GM18505 (cell line): Measurements from ENCODE around the gene CEP70.
A peak's percentile ranks its signal among the peaks of the same experiment; 100 is the strongest.
"Not testable (repeated sequence)": the region's sequence is repeated elsewhere in the genome, so short reads cannot be mapped to it uniquely, and the experiment has no call there.

ENCODE experiments used
- ATAC-seq: cut with Tn5 transposase; IDR thresholded peaks from one replicate; pipeline ENCODE4 v1.9.1; 2021; ENCODE audit not compliant: unreplicated experiment
- POLR2A ChIP-seq: IDR thresholded peaks from 4 replicates; pipeline ENCODE4 v1.6.1; 2011; ENCODE audit warnings: borderline replicate concordance; ENCODE audit not compliant: insufficient read depth, insufficient read length; ENCODE audit errors: extremely low read depth

Gene CEP70

DNA sequence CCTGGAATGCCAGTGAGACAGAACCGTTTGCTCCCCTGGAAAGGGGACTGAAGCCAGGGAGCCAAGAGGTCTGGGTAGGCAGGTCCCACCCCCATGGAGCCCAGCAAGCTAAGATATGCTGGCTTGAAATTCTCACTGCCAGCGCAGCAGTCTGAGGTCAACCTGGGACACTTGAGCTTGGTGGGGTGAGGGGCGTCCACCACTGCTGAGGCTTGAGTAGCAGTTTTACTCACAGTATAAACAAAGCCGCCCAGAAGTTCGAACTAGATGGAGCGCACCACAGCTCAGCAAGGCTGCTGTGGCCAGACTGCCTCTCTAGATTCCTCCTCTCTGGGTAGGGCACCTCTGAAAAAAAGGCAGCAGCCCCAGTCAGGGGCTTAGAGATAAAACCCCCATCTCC is 33.6 kb downstream of the CEP70 start:
- ATAC-seq: no peak
- no peak for TF ChIP-seq POLR2A

DNA sequence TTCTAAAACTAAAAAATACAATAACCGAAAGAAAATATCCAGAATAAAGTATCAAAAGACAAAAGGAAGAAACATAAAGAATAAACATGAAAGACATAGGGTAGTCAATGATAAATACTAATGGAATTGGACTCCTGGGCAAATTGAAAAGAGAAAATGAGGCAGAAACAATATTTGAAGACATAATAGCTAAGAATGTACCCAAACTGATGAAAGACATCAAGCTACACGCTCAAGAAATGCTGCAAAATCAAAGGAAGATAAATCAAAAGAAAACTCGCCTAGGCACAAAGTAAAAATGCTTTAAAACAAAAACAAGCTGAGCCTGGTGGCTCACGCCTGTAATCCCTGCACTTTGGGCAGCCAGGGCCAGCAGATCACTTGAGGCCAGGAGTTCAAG is 34.9 kb downstream of the CEP70 start:
- no peak for ATAC-seq
- TF ChIP-seq POLR2A: no peak

DNA sequence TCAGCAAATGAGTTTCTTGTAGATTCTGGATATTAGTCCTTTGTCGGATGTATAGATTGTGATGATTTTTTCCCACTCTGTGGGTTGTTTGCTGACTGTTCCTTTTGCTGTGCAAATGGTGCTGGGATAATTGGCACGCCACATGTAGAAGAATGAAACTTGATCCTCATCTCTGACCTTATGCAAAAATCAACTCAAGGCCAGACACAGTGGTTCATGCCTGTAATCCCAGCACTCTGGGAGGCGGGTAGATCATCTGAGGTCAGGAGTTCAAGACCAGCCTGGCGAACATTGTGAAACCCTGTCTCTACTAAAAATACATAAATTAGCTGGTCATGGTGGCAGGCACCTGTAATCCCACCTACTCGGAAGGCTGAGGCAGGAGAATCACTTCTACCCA is 39.3 kb downstream of the CEP70 start:
- not testable (repeated sequence) for ATAC-seq

DNA sequence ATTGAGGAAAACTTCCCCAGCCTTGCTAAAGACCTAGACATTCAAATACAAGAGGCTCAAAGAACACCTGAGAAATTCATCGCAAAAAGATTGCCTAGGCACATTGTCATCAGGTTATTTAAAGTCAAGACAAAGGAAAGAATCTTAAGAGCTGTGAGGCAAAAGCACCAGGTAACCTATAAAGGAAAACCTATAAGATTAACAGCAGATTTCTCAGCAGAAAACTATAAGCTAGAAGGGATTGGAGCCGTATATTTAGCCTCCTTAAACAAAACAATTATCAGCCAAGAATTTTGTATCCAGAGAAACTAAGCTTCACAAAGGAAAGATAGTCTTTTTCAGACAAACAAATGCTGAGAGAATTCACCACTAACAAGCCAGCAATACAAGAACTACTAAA is 43.1 kb downstream of the CEP70 start:
- not testable (repeated sequence) for ATAC-seq

DNA sequence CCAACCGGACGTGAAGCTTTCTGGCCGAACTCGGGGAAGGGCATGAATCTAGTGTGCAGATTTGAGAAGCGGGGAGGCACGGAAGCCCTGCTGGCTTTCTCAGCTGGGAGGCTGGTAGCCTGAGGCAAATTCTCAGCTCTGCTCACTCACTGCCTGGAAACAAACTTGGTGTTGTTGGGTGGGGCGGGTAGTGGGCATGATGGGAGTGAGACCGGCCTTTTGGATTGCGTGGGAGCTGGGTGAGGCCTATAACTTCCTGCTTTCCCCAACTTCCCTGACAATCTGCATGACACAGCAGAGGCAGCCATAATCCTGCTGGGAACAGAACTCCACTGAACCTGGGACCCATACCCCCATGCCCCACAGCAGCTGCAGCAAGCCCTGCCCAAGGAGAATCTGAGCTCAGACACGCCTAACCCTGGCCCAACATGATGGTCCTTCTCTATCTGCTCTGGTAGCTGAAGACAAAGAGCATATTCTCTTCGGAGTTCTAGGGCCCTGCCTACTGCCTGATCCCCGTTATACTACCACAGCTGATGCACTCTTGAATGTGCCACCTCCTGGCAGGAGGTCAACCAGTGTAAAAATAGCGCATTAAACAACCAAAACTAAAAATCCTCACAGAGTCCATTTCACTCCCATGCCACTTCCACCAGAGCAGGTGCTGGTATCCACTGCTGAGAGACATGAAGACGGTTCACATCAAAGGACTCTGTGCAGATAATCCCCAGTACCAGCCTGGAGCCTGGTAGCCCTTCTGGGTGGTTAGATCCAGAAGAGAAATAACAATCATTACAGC is 44.7 kb downstream of the CEP70 start:
- no peak for ATAC-seq
- TF ChIP-seq POLR2A: no peak

DNA sequence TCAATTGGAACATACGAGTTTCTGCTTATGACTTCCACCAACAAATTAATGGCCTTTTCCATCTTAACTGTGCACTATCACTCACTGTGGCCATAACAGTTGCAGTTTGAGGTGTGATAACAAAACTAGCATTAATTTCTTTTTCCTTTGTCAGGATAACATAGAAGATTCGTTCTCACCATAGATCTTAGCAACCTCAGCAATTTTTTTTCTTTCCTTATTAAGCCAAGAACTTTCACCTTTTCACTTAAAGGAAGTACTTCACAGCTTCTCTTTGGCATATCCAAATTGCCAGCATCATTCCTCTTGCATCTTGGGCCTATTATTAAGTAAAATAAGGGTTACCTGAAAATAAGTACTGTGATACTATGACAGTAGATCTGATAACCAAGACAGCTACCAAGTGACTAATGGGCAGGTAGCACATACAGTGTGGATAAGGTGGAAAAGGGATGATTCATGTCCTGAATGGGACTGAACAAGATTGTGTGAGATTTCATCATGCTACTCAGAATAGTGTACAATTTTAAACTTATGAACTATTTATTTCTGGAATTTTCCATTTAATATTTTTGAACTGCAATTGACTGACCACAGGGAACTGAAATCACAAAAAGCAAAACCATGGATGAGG is 46.6 kb downstream of the CEP70 start:
- no peak for TF ChIP-seq POLR2A
- no peak for ATAC-seq

DNA sequence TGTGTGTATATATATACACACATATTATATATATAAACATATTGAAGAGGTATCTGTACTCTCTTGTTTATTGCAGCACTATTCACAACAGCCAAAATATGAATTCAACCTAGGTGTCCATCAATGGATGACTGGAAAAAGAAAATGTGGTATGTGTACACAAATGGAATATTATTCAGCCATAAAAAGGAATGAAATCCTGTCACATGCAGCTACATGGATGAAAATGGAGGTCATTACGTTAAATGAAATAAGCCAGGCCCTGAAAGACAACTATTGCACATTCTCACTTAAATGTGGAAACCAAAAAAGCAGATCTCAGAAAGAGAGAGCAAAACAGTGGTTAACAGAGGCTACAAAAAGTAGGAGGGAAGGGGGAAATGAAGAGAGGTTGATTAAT is 49.5 kb downstream of the CEP70 start:
- TF ChIP-seq POLR2A: no peak
- no peak for ATAC-seq

DNA sequence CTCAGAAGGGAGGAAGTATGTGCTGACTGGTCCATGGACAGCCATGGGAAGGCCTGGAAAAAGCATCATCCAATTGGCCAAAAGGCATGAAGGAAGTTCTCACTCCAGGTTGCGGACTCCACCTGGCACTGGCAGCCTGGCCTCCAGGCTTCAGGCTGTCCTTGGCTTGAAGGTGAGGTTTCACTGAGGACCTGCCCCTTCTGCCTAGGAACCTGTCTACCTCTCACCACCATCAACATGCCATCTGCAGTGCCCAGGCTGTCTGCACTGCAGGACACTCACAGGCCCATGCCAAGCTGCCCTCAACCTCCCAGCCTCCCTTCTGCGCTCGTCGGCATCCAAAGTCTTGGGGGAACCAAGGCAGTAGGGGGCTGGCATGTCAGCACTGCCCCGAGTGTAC is 51.1 kb downstream of the CEP70 start:
- TF ChIP-seq POLR2A: no peak
- no peak for ATAC-seq

DNA sequence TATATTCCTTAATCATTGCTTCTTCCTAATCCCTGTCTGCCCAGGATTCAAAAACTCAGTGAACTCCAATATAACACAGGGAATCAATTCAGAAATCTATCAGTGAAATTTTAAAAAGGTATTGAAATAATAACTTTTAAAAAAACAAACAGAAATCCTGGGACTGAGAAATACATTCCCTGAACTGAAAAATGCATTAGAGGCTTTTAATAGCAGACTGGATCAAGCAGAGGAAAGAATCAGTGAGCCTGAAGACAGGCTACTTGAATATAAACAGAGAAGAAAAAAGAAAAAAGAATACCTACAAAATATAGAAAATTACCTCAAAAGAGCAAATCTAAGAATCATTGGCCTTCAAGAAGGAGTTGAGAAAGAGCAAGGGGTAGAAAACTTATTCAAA is 54.7 kb downstream of the CEP70 start:
- ATAC-seq: no peak
- TF ChIP-seq POLR2A: no peak

DNA sequence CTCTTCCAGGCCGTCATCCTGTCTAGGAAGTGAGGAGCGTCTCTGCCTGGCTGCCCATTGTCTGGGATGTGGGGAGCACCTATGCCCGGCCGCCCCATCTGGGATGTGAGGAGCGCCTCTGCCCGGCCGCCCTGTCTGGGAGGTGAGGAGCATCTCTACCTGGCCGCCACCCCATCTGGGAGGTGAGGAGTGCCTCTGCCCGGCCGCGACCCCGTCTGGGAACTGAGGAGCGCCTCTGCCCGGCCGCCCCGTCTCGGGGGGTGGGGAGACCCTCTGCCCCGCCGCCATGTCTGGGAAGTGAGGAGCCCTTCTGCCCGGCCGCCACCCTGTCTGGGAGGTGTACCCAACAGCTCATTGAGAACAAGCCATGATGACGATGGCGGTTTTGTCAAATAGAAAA is 72.6 kb downstream of the CEP70 start:
- not testable (repeated sequence) for ATAC-seq

DNA sequence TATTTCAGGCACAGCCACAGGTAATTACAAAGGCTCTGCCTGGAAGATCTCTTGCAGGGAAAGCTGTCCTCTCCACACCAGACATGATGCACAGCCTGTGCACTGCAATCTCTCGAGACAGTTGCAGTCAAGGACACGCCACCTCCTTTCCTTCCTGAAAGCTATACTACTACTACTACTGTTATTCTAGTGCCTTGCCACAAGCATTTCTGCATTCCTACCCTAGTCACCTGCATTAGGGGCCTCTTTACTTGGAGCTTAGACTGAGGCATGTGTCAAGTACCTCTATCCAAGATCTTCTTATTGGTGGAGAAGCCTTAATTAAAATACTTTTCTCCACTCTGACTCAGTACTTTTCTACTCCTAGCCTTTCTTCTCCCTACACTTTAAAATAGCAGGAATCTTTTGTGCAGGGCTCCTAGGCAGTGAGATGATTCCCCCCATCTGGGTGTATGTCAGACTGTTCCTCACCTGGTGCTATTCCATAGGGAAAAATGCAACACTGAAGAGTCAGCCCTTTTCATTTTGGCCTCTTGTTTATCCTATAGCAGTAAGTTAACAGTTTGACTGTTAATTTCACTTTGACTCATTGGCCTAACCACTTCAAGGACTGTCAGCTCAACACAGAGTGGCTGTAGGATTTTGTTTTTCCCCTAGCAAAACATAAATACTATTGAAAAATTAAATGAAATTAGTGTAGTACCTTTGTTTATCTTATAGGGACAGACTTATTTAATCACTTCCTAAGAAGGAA is 80.8 kb downstream of the CEP70 start:
- no peak for TF ChIP-seq POLR2A
- peak; percentile 59 for ATAC-seq

DNA sequence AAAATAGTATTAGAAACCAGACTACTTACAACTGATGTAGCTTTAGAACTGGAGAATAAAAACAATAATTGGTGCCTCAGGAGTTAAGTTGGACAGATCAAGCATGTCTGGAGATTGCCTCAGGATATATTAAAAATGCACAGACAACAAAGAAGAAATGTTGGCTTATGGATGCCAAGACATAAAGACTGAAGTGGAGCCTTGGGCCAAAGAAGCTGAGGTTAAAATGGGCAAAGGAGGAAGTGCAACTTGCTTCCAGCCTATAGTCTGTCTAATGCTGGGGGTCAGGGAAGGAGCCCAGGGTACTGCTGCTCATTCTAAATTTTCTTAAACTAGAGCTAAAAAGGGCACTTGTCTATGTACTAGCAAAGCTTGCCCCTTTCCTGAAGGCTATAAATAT is 82.1 kb downstream of the CEP70 start:
- no peak for ATAC-seq

DNA sequence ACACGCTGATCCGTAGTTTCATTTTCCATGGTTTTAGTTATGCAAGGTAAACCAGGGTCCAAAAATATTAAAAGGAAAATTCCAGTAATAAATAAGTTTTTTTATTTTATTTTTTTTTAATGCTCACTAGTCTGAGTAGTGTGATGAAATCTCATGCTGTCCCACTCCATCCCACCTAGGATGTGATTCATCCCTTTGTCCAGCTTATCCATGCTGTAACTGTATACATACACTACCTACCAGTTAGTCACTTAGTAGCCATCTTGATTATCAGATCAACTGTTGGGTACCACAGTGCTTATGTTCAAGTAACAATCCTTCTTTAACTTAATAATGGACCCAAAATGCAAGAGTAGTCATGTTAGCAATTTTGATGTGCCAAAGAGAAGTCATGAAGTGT is 84.5 kb downstream of the CEP70 start:
- ATAC-seq: no peak
- no peak for TF ChIP-seq POLR2A

More for the DNA sequence above, 82.1 kb downstream of the CEP70 start:
- TF ChIP-seq POLR2A: no peak

DNA sequence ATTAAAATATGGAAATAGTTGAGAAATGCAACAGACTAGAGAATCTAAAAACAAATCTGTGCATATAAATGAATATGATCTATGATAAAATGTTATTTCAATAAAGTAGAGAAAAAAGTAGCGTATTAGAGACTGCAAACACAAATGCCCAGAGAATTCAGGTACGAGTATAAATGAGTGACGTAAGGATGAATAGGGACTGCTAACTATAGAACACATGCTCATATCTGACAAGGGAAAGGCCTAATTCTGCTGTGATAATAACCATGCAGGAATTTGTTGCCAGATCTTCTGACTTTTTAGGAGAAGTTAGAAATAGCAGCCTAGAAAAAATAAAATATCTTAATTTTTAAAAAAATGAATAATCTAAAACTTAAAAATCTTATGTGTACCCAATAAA is 86.5 kb downstream of the CEP70 start:
- ATAC-seq: no peak
- no peak for TF ChIP-seq POLR2A
